ENCODE results near the gene DDAH1.

DNA sequence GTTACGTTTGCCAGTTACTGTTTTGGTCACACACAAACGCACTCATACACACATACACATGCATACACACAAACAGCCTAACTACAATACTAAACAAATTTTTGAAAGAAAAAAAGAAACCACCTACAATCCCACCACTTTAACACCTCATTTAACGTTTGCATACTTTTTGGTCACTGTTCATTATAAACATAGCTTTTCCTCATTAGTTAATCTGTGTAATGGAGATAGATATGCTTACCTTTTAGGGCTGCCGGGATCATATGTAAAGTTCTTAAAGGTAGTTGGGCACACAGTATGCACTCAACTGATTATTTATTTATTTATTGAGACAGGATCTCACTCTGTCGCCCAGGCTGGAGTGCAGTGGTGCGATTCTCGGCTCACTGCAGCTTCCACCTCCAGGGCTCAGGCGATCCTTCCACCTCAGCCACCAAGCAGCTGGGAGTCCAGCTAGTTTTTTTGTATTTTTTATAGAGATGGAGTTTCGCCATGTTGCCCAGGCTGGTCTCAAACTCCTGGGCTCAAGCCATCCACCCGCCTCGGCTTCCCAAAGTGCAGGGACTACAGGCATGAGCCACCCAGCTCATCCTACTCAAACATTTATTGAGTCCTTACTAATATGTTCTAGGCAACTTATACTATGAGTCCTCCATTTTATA lies 187.8 kb downstream of the DDAH1 start:
- TF ChIP-seq POLR2A (IDR thresholded peaks at IDR 0.05; ENCODE audit: low read length): peak; percentile 35
- no peak for TF ChIP-seq GATA1 (IDR thresholded peaks at IDR 0.05; ENCODE audit: low read depth, low read length)
